ENCODE data around the gene FLG.
"Not testable (repeated sequence)": the region's sequence is repeated elsewhere in the genome, so short reads cannot be mapped to it uniquely, and the experiment has no call there.

The FLG gene

DNA sequence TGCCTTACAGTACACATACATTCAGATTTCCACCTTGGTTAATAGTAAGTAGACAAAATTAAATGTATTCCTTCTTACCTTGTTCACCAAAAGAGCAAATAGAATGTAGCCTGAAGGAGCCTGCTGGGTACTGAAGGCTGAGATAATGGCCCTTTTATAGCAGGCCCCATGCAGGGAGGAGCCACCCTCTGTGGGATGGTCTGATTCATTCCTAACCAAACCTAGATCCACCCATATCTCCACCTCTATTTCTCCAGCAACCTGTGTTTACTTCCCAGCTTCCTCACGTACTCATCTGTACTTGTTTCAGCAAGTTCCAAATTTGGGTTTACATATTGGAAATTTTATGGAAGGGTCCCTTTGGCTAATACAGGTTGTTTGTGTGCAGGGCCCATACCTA lies at the start of gene FLG:
TSS of gene FLG (minus strand) at position 129 of the 400 bp plus-strand sequence. CDS start 9,783 bp downstream, outside the sequence.
- no peak for DNase-seq

DNA sequence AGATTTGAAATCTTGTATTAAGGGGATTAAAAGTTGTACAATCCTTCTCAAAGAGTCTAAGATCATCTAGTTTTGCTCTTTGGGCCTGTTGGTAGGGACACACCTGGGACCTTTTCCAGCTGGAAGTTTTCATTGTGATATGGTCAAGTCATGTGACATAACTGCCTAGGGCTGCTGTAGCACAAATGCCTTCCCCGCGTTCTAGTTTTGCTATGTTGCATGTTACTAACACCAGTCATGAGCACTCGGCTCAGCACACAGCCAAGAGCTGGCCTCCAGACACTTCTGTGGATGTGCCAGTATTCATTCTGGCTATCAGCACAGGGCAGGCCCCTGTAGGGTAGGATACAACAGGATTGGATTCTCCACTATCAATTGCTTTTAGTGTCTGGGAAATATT lies 49.4 kb upstream of the FLG start:
- DNase-seq, result no peak

DNA sequence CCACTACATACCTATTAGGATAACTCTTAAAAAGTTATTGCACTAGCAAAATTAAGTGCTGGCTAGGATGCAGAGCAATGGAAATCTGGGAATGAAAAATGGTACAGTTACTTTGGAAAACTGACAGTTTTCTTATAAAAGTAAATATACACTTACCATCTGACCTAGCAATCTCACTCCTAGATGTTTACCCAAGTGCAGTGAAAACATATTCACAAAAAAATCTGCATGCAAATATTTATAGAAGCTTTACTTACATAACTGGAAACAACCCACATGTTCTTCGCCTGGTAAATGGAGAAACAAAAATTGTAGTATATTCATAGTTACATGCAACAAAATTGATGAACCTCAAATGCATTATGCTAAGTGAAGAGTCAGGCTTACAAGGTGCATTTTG lies 47.6 kb upstream of the FLG start:
- DNase-seq, result no peak

DNA sequence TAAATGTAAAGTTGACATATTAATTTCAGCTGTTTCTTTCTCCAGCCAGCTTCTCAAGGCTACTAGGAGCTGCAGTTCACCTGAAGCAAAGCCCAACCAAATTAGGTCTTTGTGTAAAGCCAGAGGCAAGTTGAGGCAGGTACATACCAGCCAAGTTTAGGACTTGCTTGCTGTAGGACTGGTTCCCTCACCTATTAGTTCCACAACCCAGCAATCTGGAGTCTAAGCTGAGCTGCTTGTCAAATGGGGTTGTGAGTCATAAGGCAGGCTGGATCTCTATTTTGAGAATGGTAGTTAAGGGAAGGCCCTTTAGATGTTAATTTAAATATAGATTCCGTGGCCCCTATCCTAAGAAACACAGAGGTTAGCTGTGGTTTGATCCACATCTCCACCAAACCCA lies 42.4 kb upstream of the FLG start:
- DNase-seq, result no peak

DNA sequence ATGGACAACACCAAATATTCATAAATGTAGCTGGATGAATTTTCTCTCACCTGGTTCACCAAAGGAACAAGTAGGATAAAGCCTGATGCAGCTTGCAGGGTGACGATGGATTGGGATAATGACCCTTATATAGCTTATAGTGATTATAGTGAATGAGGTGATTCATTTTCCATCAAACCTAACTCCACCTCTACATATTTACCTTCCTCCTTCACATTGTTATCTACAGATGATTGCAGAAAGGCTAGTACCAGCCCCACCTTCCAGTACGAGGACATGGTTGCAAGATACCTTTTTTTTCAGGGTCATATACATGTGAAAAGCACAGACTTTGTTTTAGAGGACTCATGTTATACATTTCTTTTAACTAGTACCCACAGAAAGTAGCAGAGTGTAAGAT lies 34.9 kb upstream of the FLG start, which contains the start of gene FLG2:
TSS of gene FLG2 (minus strand) at position 101 of the 400 bp plus-strand sequence. CDS start 1,122 bp downstream, outside the sequence.
- no peak for DNase-seq

DNA sequence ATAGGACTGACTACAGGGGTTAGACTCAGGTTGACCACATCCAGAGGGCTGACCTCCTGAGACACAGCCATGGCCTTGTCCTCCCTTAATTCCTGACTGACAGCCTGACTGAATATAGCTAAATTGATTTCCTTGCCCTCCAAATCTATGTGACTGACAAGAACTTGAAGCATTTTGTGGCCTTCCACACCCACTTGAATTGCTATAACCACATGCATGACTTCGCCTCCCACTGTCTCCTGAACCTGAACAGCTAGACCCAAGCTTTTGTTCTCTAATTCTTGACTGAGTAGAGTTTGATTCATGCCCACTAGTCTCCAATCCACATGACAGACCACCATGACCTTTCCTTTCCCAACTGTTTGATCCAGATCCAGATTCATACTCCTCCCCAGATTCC lies 31.7 kb upstream of the FLG start:
- no peak for DNase-seq

DNA sequence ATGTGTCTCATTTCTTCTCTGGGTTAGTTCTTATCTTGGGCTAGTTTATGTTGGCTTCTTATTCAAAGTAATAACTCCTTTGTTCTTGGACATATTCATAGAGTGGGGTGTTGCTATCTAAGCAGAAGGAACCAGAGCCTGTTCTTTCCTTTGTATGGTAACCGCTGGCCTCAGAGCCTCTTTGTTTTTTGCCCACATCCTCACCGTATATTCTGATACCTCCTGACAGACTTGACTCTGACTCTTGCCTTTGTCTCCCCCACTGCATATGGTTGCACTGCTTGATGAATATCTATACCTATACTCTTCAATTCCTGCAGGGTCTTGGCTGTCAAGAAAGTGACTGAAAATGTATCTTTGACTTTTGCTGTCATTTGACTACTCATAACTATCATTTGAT lies 24.6 kb upstream of the FLG start:
- no peak for DNase-seq

DNA sequence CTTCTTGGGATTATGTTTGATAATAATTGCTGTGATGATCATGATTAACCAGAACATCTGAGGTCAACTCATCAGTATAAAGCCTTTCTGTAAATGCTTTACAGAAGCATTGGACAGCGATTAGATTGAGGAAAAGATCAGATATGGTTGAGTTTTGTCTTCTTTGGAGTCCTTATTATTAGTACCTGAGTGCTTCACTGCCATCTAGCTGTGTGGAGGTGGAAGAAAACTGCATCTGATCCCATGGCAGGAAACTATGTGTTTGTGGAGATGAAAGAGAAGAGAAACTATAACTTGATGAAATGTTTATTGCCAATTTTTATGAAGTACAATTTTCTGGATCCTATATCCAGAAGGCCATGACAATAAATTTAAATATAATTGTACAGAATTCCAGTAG lies 23.4 kb upstream of the FLG start:
- no peak for DNase-seq

DNA sequence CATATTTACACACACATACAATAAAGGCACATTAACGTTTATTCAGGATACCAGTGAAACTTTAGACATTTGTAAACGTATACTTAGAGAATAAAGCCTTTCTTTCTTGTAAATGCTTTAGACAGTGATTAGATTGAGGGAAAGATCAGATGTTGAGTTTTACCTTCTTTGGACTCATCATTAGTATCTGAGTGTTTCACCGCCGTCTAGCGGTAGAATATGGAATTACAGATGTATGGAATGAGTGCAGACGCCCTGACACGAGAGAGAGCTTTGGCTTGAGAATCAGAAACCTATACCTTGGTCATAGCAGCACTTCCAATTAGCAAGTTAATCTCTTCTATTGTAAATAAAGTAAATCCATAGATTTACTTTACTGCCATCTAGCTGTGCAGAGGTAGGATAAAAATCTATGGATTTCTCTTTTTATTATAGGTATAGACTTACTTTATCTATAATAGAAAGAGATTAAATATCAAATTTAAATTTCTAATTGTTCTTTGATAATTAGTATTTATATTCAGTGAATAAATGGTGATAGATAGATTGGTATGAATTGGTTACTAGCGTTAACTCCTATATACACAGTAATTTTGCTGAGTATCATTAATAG lies 22.2 kb upstream of the FLG start:
- DNase-seq, result peak; percentile 45

DNA sequence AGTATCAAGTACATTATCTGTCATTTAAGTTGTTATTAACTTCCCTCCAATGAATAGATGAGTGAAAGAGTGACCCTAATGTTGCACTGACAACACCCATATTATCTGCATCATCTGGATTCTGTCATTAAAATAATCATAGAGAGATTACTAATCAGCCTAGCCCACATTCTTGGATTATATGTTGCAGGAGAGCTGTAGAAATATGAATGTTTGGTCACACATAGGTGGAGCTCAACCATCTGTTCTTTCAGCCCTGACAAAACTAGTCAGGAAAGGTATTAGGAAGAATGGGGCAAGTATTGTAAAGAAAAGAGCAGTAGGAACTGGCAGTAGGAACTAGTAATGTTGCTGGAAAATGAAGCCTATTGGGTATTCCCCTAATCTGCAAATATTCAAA lies 19.4 kb upstream of the FLG start:
- DNase-seq, result no peak

DNA sequence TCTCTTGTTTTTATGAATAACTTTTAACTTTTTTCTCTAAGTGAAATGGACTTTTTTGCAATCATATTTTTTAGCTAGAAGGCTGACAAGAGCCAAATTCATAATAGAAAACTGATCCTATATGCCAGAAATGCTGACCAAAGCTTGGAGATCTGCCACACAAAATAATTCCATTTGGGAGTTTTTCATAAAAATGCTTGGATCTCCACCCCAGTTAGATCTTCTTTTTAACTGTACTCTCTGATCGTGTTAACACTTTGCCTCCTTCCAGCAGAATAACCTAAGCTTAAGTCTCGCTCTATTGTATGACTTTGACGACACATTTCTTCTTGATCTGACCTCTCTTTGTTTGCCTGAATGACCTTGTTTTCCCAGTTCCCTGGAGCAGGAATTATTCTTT lies 18.0 kb upstream of the FLG start:
- DNase-seq, result no peak

DNA sequence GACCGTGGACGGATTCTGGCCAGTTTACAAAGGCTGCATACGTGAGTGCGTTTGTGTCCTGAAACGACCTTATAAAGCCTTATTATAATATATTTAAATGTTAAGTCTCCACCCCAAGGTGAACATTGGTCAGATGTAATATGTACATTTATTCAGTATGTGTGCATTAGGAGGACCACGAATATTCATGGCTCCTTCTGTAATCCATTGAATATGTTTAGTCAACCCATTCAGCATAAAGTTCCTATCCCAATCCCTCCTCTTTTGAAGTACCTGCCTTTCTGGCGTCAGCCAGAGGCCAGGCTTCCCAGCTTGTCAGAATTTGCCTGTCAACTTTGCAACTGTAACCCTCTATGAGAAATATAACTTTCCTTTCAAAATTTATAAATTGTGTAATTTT lies 10.4 kb upstream of the FLG start:
- DNase-seq, result no peak

DNA sequence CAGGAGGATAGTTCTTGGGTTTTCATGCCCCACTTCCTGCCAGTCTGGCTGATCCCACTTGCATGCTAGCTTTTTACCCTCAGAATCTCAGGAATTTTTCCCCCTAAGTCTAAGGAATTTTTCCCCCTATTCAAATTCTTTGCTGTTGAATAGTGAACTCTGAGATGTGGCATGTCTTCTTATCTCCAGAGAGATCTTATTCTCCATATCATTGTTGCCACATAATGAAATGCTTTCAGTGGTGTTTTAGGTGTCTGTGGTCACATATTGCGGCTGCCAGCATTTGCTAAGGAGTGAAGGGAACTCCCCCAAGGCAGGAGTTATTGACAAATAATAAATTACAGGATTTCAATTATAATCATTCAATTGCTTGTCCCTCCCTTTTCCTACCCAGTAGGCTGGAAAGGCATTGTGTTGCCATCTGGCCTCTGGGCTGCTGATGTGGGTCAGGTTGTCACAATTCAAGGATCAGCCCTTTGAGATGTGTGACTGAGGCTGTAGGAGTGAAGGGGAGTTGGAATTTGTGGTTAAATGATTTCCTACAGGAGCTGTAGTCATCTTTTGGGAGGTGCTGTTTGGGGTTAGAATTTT lies 3.9 kb upstream of the FLG start:
- DNase-seq, result no peak

DNA sequence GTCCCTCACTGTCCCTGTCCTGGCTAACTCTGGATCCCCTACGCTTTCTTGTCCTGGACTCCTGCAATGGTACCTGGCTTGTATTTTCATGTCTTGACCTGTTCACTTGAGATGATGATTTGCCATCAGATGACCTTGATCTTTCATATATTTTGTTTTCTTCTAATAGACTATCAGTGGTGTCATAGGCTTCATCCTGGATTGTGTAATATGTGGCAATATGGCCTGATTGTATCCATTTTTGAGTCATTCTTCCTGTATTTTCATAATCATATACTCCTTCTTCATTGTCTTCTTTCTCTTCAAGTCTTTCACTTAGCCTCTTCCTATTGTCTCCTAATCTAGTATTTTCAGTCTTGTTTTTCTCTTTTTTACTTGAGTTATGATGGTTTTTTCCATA lies 11.1 kb downstream of the FLG start:
- DNase-seq, result no peak

DNA sequence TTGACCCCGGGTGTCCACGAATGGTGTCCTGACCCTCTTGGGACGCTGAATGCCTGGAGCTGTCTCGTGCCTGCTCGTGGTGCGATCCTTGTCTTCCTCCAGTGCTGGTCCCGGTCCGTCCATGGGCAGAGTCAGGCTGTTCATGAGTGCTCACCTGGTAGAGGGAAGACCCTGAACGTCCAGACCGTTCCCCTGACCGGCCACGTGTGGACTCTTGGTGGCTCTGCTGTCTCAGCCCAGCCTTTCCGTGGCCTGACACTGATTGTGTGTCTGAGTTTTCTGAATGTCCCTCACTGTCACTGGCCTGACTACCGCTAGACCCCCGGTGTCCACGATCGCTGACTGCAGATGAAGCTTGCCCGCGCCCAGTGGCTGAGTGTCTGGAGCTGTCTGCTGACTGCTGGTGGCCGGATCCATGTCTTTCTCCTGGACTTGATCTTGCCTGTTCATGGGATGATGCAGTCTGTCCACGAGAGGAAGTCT lies 11.7 kb downstream of the FLG start:
- no peak for DNase-seq

DNA sequence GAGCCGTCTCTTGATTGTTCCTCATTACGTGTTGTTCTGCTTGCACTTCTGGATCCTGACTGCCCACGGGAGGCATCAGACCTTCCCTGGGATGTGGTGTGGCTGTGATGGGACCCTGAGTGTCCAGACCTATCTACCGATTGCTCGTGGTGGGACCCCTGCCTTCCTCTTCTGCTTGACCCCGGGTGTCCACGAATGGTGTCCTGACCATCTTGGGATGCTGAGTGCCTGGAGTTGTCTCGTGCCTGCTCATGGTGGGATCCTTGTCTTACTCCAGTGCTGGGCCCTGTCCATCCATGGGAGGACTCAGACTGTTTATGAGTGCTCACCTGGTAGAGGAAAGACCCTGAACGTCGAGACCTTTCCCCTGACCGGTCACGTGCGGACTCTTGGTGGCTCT lies 12.9 kb downstream of the FLG start:
- DNase-seq, result not testable (repeated sequence)

DNA sequence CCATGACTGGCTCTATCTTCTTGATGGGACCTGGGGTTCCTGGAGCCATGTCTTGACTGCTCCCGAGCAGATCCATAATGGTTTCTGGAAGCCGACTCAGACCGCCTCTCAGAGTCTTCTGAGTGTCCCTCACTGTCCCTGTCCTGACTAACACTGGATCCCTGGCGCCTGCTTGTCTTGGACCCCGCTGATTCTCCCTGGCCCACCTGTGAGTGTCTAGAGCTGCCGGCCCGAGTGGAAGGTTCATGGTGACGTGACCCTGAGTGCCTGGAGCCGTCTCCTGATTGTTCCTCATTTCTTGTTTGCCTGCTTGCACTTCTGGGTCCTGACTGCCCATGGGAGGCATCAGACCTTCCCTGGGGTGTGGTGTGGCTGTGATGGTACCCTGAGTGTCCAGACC lies 15.1 kb downstream of the FLG start:
- no peak for DNase-seq

DNA sequence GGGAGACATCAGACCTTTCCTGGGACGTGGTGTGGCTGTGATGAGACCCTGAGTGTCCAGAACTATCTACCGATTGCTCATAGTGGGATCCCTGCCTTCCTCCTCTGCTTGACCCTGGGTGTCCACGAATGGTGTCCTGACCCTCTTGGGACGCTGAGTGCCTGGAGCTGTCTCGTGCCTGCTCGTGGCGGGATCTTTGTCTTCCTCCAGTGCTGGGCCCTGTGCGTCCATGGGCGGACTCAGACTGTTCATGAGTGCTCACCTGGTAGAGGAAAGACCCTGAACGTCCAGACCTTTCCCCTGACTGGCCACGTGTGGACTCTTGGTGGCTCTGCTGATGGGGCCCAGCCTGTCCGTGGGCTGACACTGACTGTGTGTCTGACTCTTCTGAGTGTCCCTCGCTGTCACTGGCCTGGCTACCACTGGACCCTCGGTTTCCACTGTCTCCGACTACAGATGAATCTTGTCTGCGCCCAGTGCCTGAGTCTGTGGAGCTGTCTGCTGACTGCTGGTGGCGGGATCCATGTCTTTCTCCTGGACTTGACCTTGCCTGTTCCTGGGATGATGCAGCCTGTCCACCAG lies 15.6 kb downstream of the FLG start:
- DNase-seq, result not testable (repeated sequence)

DNA sequence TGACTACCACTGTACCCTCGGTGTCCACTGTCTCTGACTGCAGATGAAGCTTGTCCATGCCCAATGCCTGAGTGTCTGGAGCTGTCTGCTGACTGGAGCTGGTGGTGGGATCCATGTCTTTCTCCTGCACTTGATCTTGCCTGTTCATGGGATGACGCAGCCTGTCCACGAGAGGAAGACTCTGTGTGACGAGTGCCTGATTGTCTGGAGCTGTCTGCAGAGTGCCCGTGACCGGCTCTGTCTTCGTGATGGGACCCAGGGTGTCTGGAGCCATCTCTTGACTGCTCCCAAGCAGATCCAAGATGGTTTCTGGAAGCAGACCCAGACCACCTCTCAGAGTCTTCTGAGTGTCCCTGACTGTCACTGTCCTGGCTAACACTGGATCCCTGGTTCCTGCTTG lies 16.3 kb downstream of the FLG start:
- DNase-seq, result not testable (repeated sequence)

DNA sequence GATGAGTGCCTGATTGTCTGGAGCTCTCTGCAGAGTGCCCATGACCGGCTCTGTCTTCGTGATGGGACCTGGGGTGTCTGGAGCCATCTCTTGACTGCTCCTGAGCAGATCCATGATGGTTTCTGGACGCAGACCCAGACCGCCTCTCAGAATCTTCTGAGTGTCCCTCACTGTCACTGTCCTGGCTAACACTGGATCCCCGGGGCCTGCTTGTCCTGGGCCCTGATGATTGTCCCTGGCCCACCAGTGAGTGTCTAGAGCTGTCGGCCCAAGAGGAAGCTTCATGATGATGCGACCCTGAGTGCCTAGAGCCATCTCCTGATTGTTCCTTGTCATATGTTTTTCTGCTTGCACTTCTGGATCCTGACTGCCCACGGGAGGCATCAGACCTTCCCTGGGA lies 17.1 kb downstream of the FLG start:
- DNase-seq, result not testable (repeated sequence)

DNA sequence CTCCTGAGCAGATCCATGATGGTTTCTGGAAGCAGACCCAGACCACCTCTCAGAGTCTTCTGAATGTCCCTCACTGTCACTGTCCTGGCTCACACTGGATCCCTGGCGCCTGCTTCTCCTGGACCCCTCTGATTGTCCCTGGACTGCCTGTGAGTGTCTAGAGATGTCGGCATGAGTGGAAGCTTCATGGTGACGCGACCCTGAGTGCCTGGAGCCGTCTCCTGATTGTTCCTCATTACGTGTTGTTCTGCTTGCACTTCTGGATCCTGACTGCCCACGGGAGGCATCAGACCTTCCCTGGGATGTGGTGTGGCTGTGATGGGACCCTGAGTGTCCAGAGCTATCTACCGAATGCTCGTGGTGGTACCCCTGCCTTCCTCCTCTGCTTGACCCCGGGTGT lies 18.9 kb downstream of the FLG start:
- not testable (repeated sequence) for DNase-seq

DNA sequence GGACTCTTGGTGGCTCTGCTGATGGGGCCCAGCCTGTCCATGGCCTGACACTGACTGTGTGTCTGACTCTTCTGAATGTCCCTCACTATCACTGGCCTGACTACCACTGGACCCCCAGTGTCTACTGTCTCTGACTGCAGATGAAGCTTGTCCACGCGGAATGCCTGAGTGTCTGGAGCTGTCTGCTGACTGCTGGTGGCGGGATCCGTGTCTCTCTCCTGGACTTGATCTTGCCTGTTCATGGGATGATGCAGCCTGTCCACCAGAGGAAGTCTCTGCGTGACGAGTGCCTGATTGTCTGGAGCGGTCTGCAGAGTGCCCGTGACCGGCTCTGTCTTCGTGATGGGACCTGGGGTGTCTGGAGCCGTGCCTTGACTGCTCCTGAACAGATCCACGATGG lies 20.3 kb downstream of the FLG start:
- not testable (repeated sequence) for DNase-seq

DNA sequence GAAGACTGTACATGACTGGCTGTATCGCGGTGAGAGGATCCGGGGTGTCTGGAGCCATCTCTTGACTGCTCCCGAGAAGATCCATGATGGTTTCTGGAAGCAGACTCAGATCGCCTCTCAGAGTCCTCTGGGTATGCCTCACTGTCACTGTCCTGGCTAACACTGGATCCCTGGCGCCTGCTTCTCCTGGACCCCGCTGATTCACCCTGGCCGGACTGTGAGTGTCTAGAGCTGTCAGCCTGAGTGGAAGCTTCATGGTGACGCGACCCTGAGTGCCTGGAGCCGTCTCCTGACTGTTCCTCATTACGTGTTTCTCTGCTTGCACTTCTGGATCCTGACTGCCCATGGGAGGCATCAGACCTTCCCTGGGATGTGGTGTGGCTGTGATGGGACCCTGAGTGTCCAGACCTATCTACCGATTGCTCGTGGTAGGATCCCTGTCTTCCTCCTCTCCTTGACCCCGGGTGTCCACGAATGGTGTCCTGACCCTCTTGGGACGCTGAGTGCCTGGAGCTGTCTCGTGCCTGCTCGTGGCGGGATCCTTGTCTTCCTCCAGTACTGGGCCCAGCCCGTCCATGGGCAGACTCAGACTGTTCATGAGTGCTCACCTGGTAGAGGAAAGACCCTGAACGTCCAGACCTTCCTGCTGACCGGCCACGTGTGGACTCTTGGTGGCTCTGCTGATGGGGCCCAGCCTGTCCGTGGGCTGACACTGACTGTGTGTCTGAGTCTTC lies 21.7 kb downstream of the FLG start:
- DNase-seq, result not testable (repeated sequence)

DNA sequence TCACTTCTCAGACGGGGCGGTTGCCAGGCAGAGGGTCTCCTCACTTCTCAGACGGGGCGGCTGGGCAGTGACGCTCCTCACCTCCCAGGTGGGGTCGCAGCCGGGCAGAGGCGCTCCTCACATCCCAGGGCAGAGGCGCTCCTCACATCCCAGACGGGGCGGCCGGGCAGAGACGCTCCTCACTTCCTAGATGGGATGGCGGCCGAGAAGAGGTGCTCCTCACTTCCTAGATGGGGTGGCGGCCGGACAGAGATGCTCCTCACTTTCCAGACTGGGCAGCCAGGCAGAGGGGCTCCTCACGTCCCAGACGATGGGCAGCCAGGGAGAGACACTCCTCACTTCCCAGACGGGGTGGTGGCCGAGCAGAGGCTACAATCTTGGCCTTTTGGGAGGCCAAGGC lies 68.6 kb downstream of the FLG start:
- not testable (repeated sequence) for DNase-seq

Data from stimulated activated CD4-positive, alpha-beta T cell treated with anti-CD3 and anti-CD28 coated beads, Interleukin-15, amount 100 ng/mL, for 24 hours (primary cell).